Measurements from ENCODE around the gene AGRN.
A peak's percentile ranks its signal among the peaks of the same experiment; 100 is the strongest.

AGRN gene

GRCh38 chr1:1060281-1061000 is 40.5 kb downstream of the AGRN start:
- no peaks in the 10 kb centered on the region for H3K27me3 ChIP-seq (replicated peaks; ENCODE audit: control insufficient read depth, insufficient read depth, low read length)
- no peak overlapping the region; the same call in 1 of the 2 replicates for H3K4me3 ChIP-seq (replicated peaks; ENCODE audit: low read depth, low read length)
- H3K36me3 ChIP-seq (ENCODE audit: control insufficient read depth, insufficient read depth, low read length): no peaks in the 10 kb centered on the region
- no peak for TF ChIP-seq CTCF (IDR thresholded peaks at IDR 0.05; ENCODE audit: insufficient read depth, low read length, poor library complexity, severe bottlenecking)
- DNase-seq (ENCODE audit: extremely low read depth, insufficient read length): no peak

- Histone ChIP-seq H3K27me3 (replicated peaks; ENCODE audit: control insufficient read depth, insufficient read depth, low read length) (no peaks in the 10 kb centered on the region), H3K4me3 (replicated peaks; ENCODE audit: low read depth, low read length) (peak overlapping the region; percentile 11; the same call in 1 of the 2 replicates), H3K36me3 (ENCODE audit: control insufficient read depth, insufficient read depth, low read length) (no peaks in the 10 kb centered on the region)
- TF ChIP-seq CTCF (IDR thresholded peaks at IDR 0.05; ENCODE audit: insufficient read depth, low read length, poor library complexity, severe bottlenecking): no peak
- no peak for DNase-seq (ENCODE audit: extremely low read depth, insufficient read length)
These were observed 41.9 kb downstream of the AGRN start for GRCh38 chr1:1061682-1062345.

GRCh38 chr1:1062348-1063163 is 42.6 kb downstream of the AGRN start:
- Histone ChIP-seq H3K27me3 (replicated peaks; ENCODE audit: control insufficient read depth, insufficient read depth, low read length) (no peaks in the 10 kb centered on the region), H3K36me3 (ENCODE audit: control insufficient read depth, insufficient read depth, low read length) (no peaks in the 10 kb centered on the region), H3K4me3 (replicated peaks; ENCODE audit: low read depth, low read length) (peak overlapping the region; percentile 62; the same call in 1 of the 2 replicates)
- no peak for TF ChIP-seq CTCF (IDR thresholded peaks at IDR 0.05; ENCODE audit: insufficient read depth, low read length, poor library complexity, severe bottlenecking)
- DNase-seq (ENCODE audit: extremely low read depth, insufficient read length): no peak

- DNase-seq (ENCODE audit: extremely low read depth, insufficient read length): no peak
- peak overlapping the region; percentile 62 for H3K4me3 ChIP-seq (replicated peaks; ENCODE audit: low read depth, low read length)
- no peaks in the 10 kb centered on the region for H3K36me3 ChIP-seq (ENCODE audit: control insufficient read depth, insufficient read depth, low read length)
- no peak for TF ChIP-seq CTCF (IDR thresholded peaks at IDR 0.05; ENCODE audit: insufficient read depth, low read length, poor library complexity, severe bottlenecking)
- H3K27me3 ChIP-seq (replicated peaks; ENCODE audit: control insufficient read depth, insufficient read depth, low read length): no peaks in the 10 kb centered on the region
These were observed 43.5 kb downstream of the AGRN start for GRCh38 chr1:1063261-1063944.

- peak overlapping the region; percentile 62 for H3K4me3 ChIP-seq (replicated peaks; ENCODE audit: low read depth, low read length)
- TF ChIP-seq CTCF (IDR thresholded peaks at IDR 0.05; ENCODE audit: insufficient read depth, low read length, poor library complexity, severe bottlenecking): peak; percentile 94
- H3K27me3 ChIP-seq (replicated peaks; ENCODE audit: control insufficient read depth, insufficient read depth, low read length): no peaks in the 10 kb centered on the region
- DNase-seq (ENCODE audit: extremely low read depth, insufficient read length): peak; percentile 91
- no peaks in the 10 kb centered on the region for H3K36me3 ChIP-seq (ENCODE audit: control insufficient read depth, insufficient read depth, low read length)
These were observed 44.3 kb downstream of the AGRN start for GRCh38 chr1:1063945-1064831.

All from GM06990 (cell line).